T-helper 1 cell treated with Interleukin-12 subunit alpha and Interleukin-12 subunit beta and Interleukin-4 antibody, amounts not matched to agents 30 ng/mL and 1 ng/mL, for 36 hours (primary cell): ENCODE results near the gene RBMXL3. TPM values are rescaled to one million over a fixed set of nuclear protein-coding genes. Genes with fewer than 3 reads are reported as not detected.
"Not testable (repeated sequence)": the region's sequence is repeated elsewhere in the genome, so short reads cannot be mapped to it uniquely, and the experiment has no call there.

ENCODE experiments used
- intact Hi-C: fragments of 100-400 bp; cut with micrococcal nuclease; formaldehyde crosslinking; loops from one replicate; pipeline ENCODE4 v1.15.1; 2024
- total RNA-seq: library from RNA; stranded (reverse); gene quantifications from 2 replicates; pipeline ENCODE4 v1.2.3, GENCODE V29; 2022

The RBMXL3 gene
- total RNA-seq = not detected in 2 replicates

DNA sequence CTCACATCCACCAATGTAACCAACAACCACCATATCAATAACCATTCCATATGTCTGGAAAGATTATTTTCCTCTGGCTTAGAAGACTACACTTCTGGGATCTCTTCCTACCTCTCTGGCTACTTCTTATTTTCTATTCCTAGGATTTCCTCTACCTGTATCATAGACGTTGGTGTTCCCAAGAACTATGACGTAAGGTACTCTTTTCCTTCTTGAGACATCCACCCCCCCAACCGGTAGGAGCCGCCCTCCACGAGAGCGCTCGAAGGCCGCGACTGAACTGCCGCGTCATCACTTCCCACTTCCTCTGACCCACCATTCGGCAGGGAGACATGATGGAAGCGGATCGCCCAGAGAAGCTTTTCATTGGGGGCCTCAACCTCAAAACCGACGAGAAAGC lies at the start of gene RBMXL3:
Gene RBMXL3 (plus strand): TSS at position 301 of the 400 bp plus-strand sequence. CDS start 32 bp downstream, at position 333.
- intact Hi-C loops = no loop called here

GRCh38 chrX:115142057-115142456 lies 47.2 kb upstream of the RBMXL3 start:
- intact Hi-C loops = no loop called here

- intact Hi-C loops = no loop called here
Observed at GRCh38 chrX:115147220-115147619, 42.0 kb upstream of the RBMXL3 start.

GRCh38 chrX:115173181-115173580 lies 16.0 kb upstream of the RBMXL3 start:
- intact Hi-C loops = no loop called here

GRCh38 chrX:115174548-115174947 lies 14.7 kb upstream of the RBMXL3 start:
- intact Hi-C loops = no loop called here

GRCh38 chrX:115177932-115178331 lies 11.3 kb upstream of the RBMXL3 start:
- intact Hi-C loops = no loop called here

DNA sequence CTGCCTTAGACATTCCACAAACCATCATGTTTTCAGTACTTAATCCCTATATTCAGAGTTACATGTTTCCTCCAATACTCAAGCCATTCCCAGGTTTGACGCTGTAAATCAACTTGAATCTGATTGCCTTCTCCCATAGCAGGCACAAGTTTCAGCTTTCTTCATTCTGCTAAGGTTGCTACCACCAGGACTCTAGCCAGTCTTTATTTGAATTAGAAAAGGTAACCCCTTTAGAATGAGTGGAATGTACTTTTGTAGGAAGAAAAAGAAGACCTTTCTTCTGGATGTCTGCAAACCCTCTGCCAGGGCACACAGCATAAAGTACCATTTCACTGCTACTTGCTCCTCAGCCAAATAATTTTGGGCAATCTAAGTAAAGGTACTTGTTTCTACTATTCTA lies 10.7 kb upstream of the RBMXL3 start:
- intact Hi-C loops = no loop called here

GRCh38 chrX:115183980-115184379 lies 5.2 kb upstream of the RBMXL3 start:
- intact Hi-C loops = no loop called here

GRCh38 chrX:115189646-115190635 lies 731 bp downstream of the RBMXL3 start:
- intact Hi-C loops = no loop called here

- intact Hi-C loops = no loop called here
Observed at GRCh38 chrX:115190636-115191489, 1.7 kb downstream of the RBMXL3 start.

GRCh38 chrX:115191490-115192243 lies 2.5 kb downstream of the RBMXL3 start:
- intact Hi-C loops = no loop called here

- intact Hi-C loops = no loop called here
Observed at GRCh38 chrX:115192244-115192700, 3.1 kb downstream of the RBMXL3 start.

DNA sequence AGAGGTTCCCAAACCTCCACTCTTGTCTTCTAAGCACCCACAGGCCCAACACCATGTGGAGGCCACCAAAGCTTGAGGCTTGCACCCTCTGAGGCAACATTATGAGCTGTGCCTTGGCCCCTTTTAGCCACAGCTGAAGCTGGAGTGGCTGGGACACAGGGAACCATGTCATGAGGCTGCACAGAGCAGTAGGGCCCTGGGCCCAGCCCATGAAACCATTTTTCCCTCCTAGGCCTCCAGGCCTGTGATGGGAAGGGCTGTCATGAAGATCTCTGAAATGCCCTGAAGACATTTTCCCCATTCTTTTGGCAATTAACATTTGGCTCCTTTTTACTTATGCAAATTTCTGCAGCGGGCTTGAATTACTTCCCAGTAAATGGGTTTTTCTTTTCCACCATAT lies 14.8 kb downstream of the RBMXL3 start:
- intact Hi-C loops = no loop called here

DNA sequence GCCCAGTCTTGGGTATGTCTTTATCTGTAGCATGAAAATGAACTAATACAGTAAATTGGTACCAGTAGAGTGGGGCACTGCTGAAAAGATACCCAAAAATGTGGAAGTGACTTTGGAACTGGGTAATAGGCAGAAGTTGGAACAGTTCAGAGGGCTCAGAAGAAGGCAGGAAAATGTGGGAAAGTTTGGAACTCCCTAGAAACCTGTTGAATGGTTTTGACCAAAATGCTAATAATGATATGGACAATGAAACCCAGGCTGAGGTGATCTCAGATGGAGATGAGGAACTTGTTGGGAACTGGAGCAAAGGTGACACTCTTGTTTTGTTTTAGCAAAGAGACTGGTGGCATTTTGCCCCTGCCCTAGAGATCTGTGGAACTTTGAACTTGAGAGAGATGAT lies 20.3 kb downstream of the RBMXL3 start:
- intact Hi-C loops = not testable (repeated sequence)

GRCh38 chrX:115214151-115214550 lies 24.9 kb downstream of the RBMXL3 start:
- intact Hi-C loops = no loop called here

DNA sequence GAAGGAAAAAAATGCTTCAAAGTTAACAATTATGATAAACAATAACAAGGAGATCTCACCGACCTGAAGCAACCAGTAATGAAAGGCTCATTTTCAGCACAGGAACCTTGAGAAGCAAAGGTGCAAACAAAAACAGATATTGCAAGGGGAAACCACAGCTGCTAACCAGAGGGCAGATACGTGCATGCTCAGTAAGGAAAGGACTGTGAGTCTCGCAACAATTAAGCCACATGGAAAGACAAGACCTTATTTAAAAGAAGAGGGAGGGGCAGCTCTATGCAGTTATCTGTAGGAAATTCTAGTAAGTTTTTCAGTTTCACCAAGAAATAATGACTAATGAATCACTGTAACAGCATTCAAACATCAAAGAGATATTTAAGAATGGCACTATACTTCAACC lies 25.4 kb downstream of the RBMXL3 start:
- intact Hi-C loops = no loop called here

- intact Hi-C loops = not testable (repeated sequence)
Observed at GRCh38 chrX:115217346-115217745, 28.1 kb downstream of the RBMXL3 start.

DNA sequence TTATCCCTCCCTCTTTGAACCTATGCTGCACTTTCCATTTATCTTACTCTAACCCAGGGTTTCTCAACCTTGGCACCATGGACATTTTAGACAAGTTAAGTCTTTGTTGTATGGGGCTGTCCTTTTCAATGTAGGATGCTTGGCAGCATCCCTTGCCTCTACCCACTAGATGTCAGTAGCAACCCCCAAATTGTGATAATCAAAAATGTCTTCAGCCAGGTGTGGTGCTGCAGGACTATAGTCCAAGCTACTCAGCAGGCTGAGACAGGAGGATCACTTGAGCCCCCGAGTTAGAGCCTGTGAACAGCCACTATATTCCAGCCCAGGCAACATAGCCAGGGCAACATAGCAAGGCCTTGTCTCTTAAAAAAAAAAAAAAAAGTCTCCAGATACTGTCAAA lies 37.7 kb downstream of the RBMXL3 start:
- intact Hi-C loops = no loop called here

DNA sequence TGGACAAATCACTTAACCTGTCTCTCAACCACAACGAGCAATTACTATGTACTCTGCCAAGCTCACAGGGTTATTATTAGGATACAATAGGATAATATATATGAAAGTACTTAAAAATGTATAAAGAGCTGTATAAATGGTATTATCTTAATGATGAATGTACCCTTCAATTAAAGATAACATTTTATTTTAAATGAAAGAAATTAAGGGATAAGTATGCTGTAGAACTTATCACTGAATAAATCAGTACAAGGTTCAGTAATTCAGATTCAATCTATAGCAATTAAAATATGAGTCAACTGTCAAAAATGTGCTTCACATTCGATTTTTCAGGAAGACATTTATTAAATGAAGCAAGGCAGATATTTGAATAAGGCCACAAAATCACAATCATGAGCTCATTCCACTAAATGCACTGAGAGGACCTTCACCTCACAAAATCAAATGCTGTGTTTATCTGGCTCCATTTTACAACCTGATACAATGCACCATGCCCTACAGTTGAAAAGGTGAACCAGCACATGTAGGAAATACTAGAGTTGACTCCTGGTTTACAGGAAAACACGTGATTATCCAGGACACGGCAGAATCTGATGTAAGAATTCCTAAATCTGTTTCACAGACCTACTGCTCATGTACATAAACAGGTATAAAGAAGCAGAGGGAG lies 40.3 kb downstream of the RBMXL3 start:
- intact Hi-C loops = no loop called here

- intact Hi-C loops = no loop called here
Observed at GRCh38 chrX:115232933-115233496, 43.8 kb downstream of the RBMXL3 start.
